H9 (cell line): ENCODE results near the gene PXDN. TPM values are rescaled to one million over a fixed set of nuclear protein-coding genes. Genes with fewer than 3 reads are reported as not detected.

ENCODE experiments used
- DNase-seq: peaks from one replicate; pipeline ENCODE4 v3.0.0-alpha.2; 2017
- H2AFZ ChIP-seq: one replicate; pipeline ENCODE4 v1.6.1; 2013; ENCODE audit warnings: mild to moderate bottlenecking, low read length, control low read depth, moderate library complexity
- H2AK5ac ChIP-seq: 2 replicates; pipeline ENCODE4 v1.6.1; 2013; ENCODE audit warnings: low read length, control low read depth, mixed read lengths; ENCODE audit not compliant: insufficient read length
- H2BK120ac ChIP-seq: one replicate; pipeline ENCODE4 v1.6.1; 2013; ENCODE audit warnings: low read depth, mild to moderate bottlenecking, low read length, control low read depth, inconsistent platforms; ENCODE audit not compliant: poor library complexity, severe bottlenecking
- H2BK12ac ChIP-seq: 2 replicates; pipeline ENCODE4 v1.6.1; 2013; ENCODE audit warnings: low read length, control low read depth, mixed read lengths, low read depth; ENCODE audit not compliant: insufficient read length
- H2BK15ac ChIP-seq: 2 replicates; pipeline ENCODE4 v1.6.1; 2013; ENCODE audit warnings: low read depth, low read length, control low read depth
- H2BK20ac ChIP-seq: one replicate; pipeline ENCODE4 v1.6.1; 2013; ENCODE audit warnings: low read depth, mild to moderate bottlenecking, low read length, control low read depth, inconsistent platforms; ENCODE audit not compliant: poor library complexity, severe bottlenecking
- H2BK5ac ChIP-seq: 2 replicates; pipeline ENCODE4 v1.6.1; 2013; ENCODE audit warnings: low read length, control low read depth, mixed read lengths; ENCODE audit not compliant: insufficient read length
- H3K14ac ChIP-seq: 2 replicates; pipeline ENCODE4 v1.6.1; 2013; ENCODE audit warnings: low read length, control low read depth; ENCODE audit not compliant: insufficient read depth
- H3K18ac ChIP-seq: 2 replicates; pipeline ENCODE4 v1.6.1; 2013; ENCODE audit warnings: low read depth, mild to moderate bottlenecking, mixed read lengths, low read length, control low read depth; ENCODE audit not compliant: insufficient read length
- H3K23ac ChIP-seq: 2 replicates; pipeline ENCODE4 v1.6.1; 2013; ENCODE audit warnings: low read length, control low read depth, mixed read lengths, low read depth; ENCODE audit not compliant: insufficient read length
- H3K23me2 ChIP-seq: 2 replicates; pipeline ENCODE4 v1.6.1; 2013; ENCODE audit warnings: low read depth, mild to moderate bottlenecking, mixed read lengths, low read length, control low read depth; ENCODE audit not compliant: insufficient read length, poor library complexity, severe bottlenecking
- H3K27ac ChIP-seq: 2 replicates; pipeline ENCODE4 v1.5.1; 2013; ENCODE audit warnings: low read length, control low read depth, mixed read lengths, low read depth; ENCODE audit not compliant: insufficient read length
- H3K27me3 ChIP-seq: 2 replicates; pipeline ENCODE4 v1.6.1; 2013; ENCODE audit warnings: low read length, control low read depth, inconsistent platforms; ENCODE audit not compliant: insufficient read depth
- H3K4ac ChIP-seq: 2 replicates; pipeline ENCODE4 v1.6.1; 2013; ENCODE audit warnings: low read depth, mild to moderate bottlenecking, control low read depth, inconsistent platforms, low read length, moderate library complexity
- H3K4me1 ChIP-seq: 2 replicates; pipeline ENCODE4 v1.6.1; 2013; ENCODE audit warnings: low read length, control low read depth, inconsistent platforms; ENCODE audit not compliant: insufficient read depth
- H3K4me2 ChIP-seq: 2 replicates; pipeline ENCODE4 v1.6.1; 2013; ENCODE audit warnings: low read length, control low read depth, mixed read lengths; ENCODE audit not compliant: insufficient read length, insufficient read depth
- H3K56ac ChIP-seq: 2 replicates; pipeline ENCODE4 v1.6.1; 2013; ENCODE audit warnings: low read depth, mild to moderate bottlenecking, mixed read lengths, low read length, control low read depth; ENCODE audit not compliant: insufficient read length
- H3K79me1 ChIP-seq: 2 replicates; pipeline ENCODE4 v1.6.1; 2013; ENCODE audit warnings: low read depth, mild to moderate bottlenecking, moderate library complexity, low read length, control low read depth, inconsistent platforms; ENCODE audit not compliant: insufficient read depth, poor library complexity, severe bottlenecking
- H3K79me2 ChIP-seq: 2 replicates; pipeline ENCODE4 v1.6.1; 2013; ENCODE audit warnings: low read length, control low read depth, inconsistent platforms; ENCODE audit not compliant: insufficient read depth
- H3K9ac ChIP-seq: 2 replicates; pipeline ENCODE4 v1.6.1; 2013; ENCODE audit warnings: low read length, control low read depth, mixed read lengths; ENCODE audit not compliant: insufficient read length; ENCODE audit errors: extremely low read depth
- H3K9me3 ChIP-seq: one replicate; pipeline ENCODE4 v1.6.1; 2013; ENCODE audit warnings: low read depth, low read length, inconsistent platforms; ENCODE audit not compliant: control insufficient read depth
- H3T11ph ChIP-seq: one replicate; pipeline ENCODE4 v1.6.1; 2013; ENCODE audit warnings: mild to moderate bottlenecking, low read length, control low read depth, inconsistent platforms
- H4K20me1 ChIP-seq: one replicate; pipeline ENCODE4 v1.6.1; 2013; ENCODE audit not compliant: control insufficient read depth, insufficient read length, insufficient read depth
- H4K5ac ChIP-seq: 2 replicates; pipeline ENCODE4 v1.6.1; 2013; ENCODE audit warnings: low read depth, mild to moderate bottlenecking, mixed read lengths, low read length, control low read depth; ENCODE audit not compliant: insufficient read length
- H4K8ac ChIP-seq: replicated peaks from 2 replicates; pipeline ENCODE4 v1.6.1; 2013; ENCODE audit warnings: low read length, control low read depth, mixed read lengths, low read depth; ENCODE audit not compliant: insufficient read length
- H4K91ac ChIP-seq: 2 replicates; pipeline ENCODE4 v1.6.1; 2013; ENCODE audit warnings: low read depth, mild to moderate bottlenecking, moderate library complexity, mixed read lengths, low read length, control low read depth; ENCODE audit not compliant: insufficient read length
- H3K27ac Mint-ChIP-seq, 3 experiments: 2 replicates in 2 of 3; 3 replicates in 1 of 3; pipeline ENCODE4 v1.8.0; 2020 to 2021; ENCODE audit warnings: mixed read lengths in 3 of 3, mild to moderate bottlenecking in 1 of 3, moderate library complexity in 1 of 3
- H3K27me3 Mint-ChIP-seq: 2 replicates; pipeline ENCODE4 v1.8.0; 2021; ENCODE audit warnings: low read depth, mild to moderate bottlenecking, moderate library complexity, mixed read lengths
- H3K36me3 Mint-ChIP-seq, 3 experiments: 2 replicates in 2 of 3; 3 replicates in 1 of 3; pipeline ENCODE4 v1.8.0; 2020 to 2021; ENCODE audit warnings: low read depth in 3 of 3, mixed read lengths in 3 of 3; ENCODE audit not compliant: insufficient read depth in 1 of 3
- H3K4me1 Mint-ChIP-seq, 2 experiments: 2 replicates each; pipeline ENCODE4 v1.8.0; 2020; ENCODE audit warnings: mixed read lengths in 2 of 2
- H3K4me3 Mint-ChIP-seq, 2 experiments: 2 replicates in 1 of 2; 3 replicates in 1 of 2; pipeline ENCODE4 v1.8.0; 2020 to 2021; ENCODE audit warnings: mild to moderate bottlenecking in 2 of 2, mixed read lengths in 2 of 2, moderate library complexity in 1 of 2
- H3K9me3 Mint-ChIP-seq, 2 experiments: 2 replicates in 1 of 2; 3 replicates in 1 of 2; pipeline ENCODE4 v1.8.0; 2020; ENCODE audit warnings: mild to moderate bottlenecking in 2 of 2, mixed read lengths in 2 of 2, moderate library complexity in 1 of 2
- CTCF ChIP-seq: fragments of 200-600 bp; sonication (generic); conservative IDR thresholded peaks from 3 replicates; pipeline ENCODE4 v1.8.0; 2021; ENCODE audit warnings: antibody characterized with exemption, mild to moderate bottlenecking
- WGBS: extraction: QIAGEN DNeasy Blood & Tissue Kit; methylation state at CpG from one replicate; pipeline ENCODE4 v1.1.7; 2013; ENCODE audit warnings: missing lambda C conversion rate, low lambda C conversion rate, mixed read lengths; ENCODE audit not compliant: insufficient read length; ENCODE audit errors: extremely low coverage; 5-methylcytosine and 5-hydroxymethylcytosine counted together
- total RNA-seq: library from RNA; stranded (reverse); gene quantifications from 2 replicates; pipeline ENCODE4 v1.2.1, GENCODE V29; 2021

The PXDN gene
- total RNA-seq, 1 experiment from 2014 or later = 146 TPM

GRCh38 chr2:1683297-1683696, 61.0 kb downstream of the PXDN start:
- no peaks in the 10 kb centered on the region for H3K27me3 ChIP-seq
- H2BK120ac ChIP-seq = no peak overlapping the region
- H3K79me1 ChIP-seq = no peaks in the 10 kb centered on the region
- no peak overlapping the region for H3K4me2 ChIP-seq
- H2BK12ac ChIP-seq = no peak overlapping the region
- no peaks in the 10 kb centered on the region for H3K79me2 ChIP-seq
- H2AK5ac ChIP-seq = no peak overlapping the region
- no peak overlapping the region for H2BK20ac ChIP-seq
- no peak overlapping the region for H3K56ac ChIP-seq
- H3K14ac ChIP-seq = no peak overlapping the region
- Mint-ChIP-seq H3K27ac (no peak overlapping the region), H3K4me1 (peaks cover 11 to 19% of the 10 kb centered on the region in 2 experiments), H3K4me3 (no peak overlapping the region), H3K27me3 (no peaks in the 10 kb centered on the region), H3K36me3 (peaks cover 8 to 41% (median 10%) of the 10 kb centered on the region in 3 experiments; a peak in 6 of 7 replicates), H3K9me3 (no peaks in the 10 kb centered on the region)
- no peak overlapping the region for H3K9ac ChIP-seq
- H3K4me1 ChIP-seq = peaks cover 4% of the 10 kb centered on the region; the same call in 1 of the 2 replicates
- peaks cover 2% of the 10 kb centered on the region for H4K20me1 ChIP-seq
- no peak overlapping the region for H2AFZ ChIP-seq
- no peak overlapping the region for H3K27ac ChIP-seq
- H2BK5ac ChIP-seq = no peak overlapping the region
- no peak overlapping the region for H3K18ac ChIP-seq
- no peak overlapping the region for H3K23ac ChIP-seq
- H3K23me2 ChIP-seq = no peaks in the 10 kb centered on the region
- no peak for DNase-seq
- no peak overlapping the region for H2BK15ac ChIP-seq
- no peak overlapping the region for H3K4ac ChIP-seq
- WGBS = no CpG with 5 or more reads among the region's 1 CpG
- no peak overlapping the region for H4K5ac ChIP-seq
- TF ChIP-seq CTCF = no peak
- H4K91ac ChIP-seq = no peak overlapping the region
- no peak overlapping the region for H3T11ph ChIP-seq
- no peak overlapping the region for H4K8ac ChIP-seq
- no peaks in the 10 kb centered on the region for H3K9me3 ChIP-seq
